ENCODE results near the gene BMP2K. TPM values are rescaled to one million over a fixed set of nuclear protein-coding genes. Genes with fewer than 3 reads are reported as not detected.
"Not testable (repeated sequence)": the region's sequence is repeated elsewhere in the genome, so short reads cannot be mapped to it uniquely, and the experiment has no call there.

The BMP2K gene
- polyA plus RNA-seq, 1 donor (not counting 4 experiments of a cell fraction or from before 2014, with no cell fraction given), result 35.4 TPM

- Histone ChIP-seq H3K9ac (ENCODE audit: control insufficient read depth, extremely low read depth, insufficient read depth, low read length) (no peak overlapping the region), H2AFZ (ENCODE audit: control insufficient read depth, low read length) (no peak overlapping the region), H3K9me1 (ENCODE audit: control insufficient read depth, extremely low read depth, insufficient read depth, low read length) (no peaks in the 10 kb centered on the region), H3K36me3 (ENCODE audit: control insufficient read depth in 2 of 2, extremely low read depth in 1 of 2, insufficient read depth in 2 of 2, low read length in 2 of 2) (no peaks in the 10 kb centered on the region), H3K4me2 (ENCODE audit: control insufficient read depth, extremely low read depth, insufficient read depth, low read depth, low read length) (no peak overlapping the region), H3K9me3 (ENCODE audit: control insufficient read depth, low read depth, low read length) (no peaks in the 10 kb centered on the region), H3K4me3 (ENCODE audit: control insufficient read depth in 2 of 3, extremely low read depth in 1 of 3, insufficient read depth in 2 of 3, low read depth in 1 of 3, low read length in 3 of 3) (no peak overlapping the region), H3K4me1 (ENCODE audit: control insufficient read depth, extremely low read depth, insufficient read depth, low read length) (no peaks in the 10 kb centered on the region), H3K79me2 (ENCODE audit: control insufficient read depth, insufficient read depth, low read length) (no peaks in the 10 kb centered on the region), H3K27ac (ENCODE audit: control insufficient read depth, insufficient read depth, low read length) (no peak overlapping the region), H4K20me1 (ENCODE audit: control insufficient read depth, extremely low read depth, insufficient read depth, low read length) (no peaks in the 10 kb centered on the region), H3K27me3 (ENCODE audit: control insufficient read depth, extremely low read depth, insufficient read depth, low read length) (no peaks in the 10 kb centered on the region)
- TF ChIP-seq CTCF (optimal IDR thresholded peaks at IDR 0.05 in 1 of 3, IDR thresholded peaks at IDR 0.05 in 1 of 3, conservative IDR thresholded peaks at IDR 0.05 in 1 of 3; ENCODE audit: extremely low read depth in 1 of 3, insufficient read depth in 2 of 3, low read length in 3 of 3) (no peak), EZH2 (IDR thresholded peaks at IDR 0.05; ENCODE audit: low read length) (no peak)
- DNase-seq (ENCODE audit: low read depth, low spot score) (no peak), FAIRE-seq (no peak)
- dilution Hi-C loops (cut with MboI; ENCODE audit: extremely low pct_ligation_motif_present, low sequenced_read_pairs), result no loop called here
These were observed 128.0 kb downstream of the BMP2K start for GRCh38 chr4:78904143-78904542.

- H3K4me3 ChIP-seq (ENCODE audit: control insufficient read depth in 2 of 3, extremely low read depth in 1 of 3, insufficient read depth in 2 of 3, low read depth in 1 of 3, low read length in 3 of 3), result no peak overlapping the region
- H3K9ac ChIP-seq (ENCODE audit: control insufficient read depth, extremely low read depth, insufficient read depth, low read length), result no peak overlapping the region
- peaks cover 0 to 8% of the 10 kb centered on the region in 2 experiments for H3K36me3 ChIP-seq (ENCODE audit: control insufficient read depth in 2 of 2, extremely low read depth in 1 of 2, insufficient read depth in 2 of 2, low read length in 2 of 2)
- no peaks in the 10 kb centered on the region for H4K20me1 ChIP-seq (ENCODE audit: control insufficient read depth, extremely low read depth, insufficient read depth, low read length)
- DNase-seq (ENCODE audit: low read depth, low spot score) (no peak), FAIRE-seq (no peak)
- no peak overlapping the region for H3K4me2 ChIP-seq (ENCODE audit: control insufficient read depth, extremely low read depth, insufficient read depth, low read depth, low read length)
- H3K79me2 ChIP-seq (ENCODE audit: control insufficient read depth, insufficient read depth, low read length), result no peaks in the 10 kb centered on the region
- H3K27me3 ChIP-seq (ENCODE audit: control insufficient read depth, extremely low read depth, insufficient read depth, low read length), result no peaks in the 10 kb centered on the region
- no peak for TF ChIP-seq CTCF (optimal IDR thresholded peaks at IDR 0.05 in 1 of 3, IDR thresholded peaks at IDR 0.05 in 1 of 3, conservative IDR thresholded peaks at IDR 0.05 in 1 of 3; ENCODE audit: extremely low read depth in 1 of 3, insufficient read depth in 2 of 3, low read length in 3 of 3)
- no peak for TF ChIP-seq EZH2 (IDR thresholded peaks at IDR 0.05; ENCODE audit: low read length)
- no peaks in the 10 kb centered on the region for H3K4me1 ChIP-seq (ENCODE audit: control insufficient read depth, extremely low read depth, insufficient read depth, low read length)
- no peak overlapping the region for H2AFZ ChIP-seq (ENCODE audit: control insufficient read depth, low read length)
- H3K9me1 ChIP-seq (ENCODE audit: control insufficient read depth, extremely low read depth, insufficient read depth, low read length), result no peaks in the 10 kb centered on the region
- dilution Hi-C loops (cut with MboI; ENCODE audit: extremely low pct_ligation_motif_present, low sequenced_read_pairs), result no loop called here
- H3K27ac ChIP-seq (ENCODE audit: control insufficient read depth, insufficient read depth, low read length), result no peak overlapping the region
- no peaks in the 10 kb centered on the region for H3K9me3 ChIP-seq (ENCODE audit: control insufficient read depth, low read depth, low read length)
These were observed 131.5 kb downstream of the BMP2K start for GRCh38 chr4:78907638-78908037.

GRCh38 chr4:78908974-78909373, 132.8 kb downstream of the BMP2K start:
- H3K4me2 ChIP-seq (ENCODE audit: control insufficient read depth, extremely low read depth, insufficient read depth, low read depth, low read length); H3K4me3 ChIP-seq (ENCODE audit: control insufficient read depth in 2 of 3, extremely low read depth in 1 of 3, insufficient read depth in 2 of 3, low read depth in 1 of 3, low read length in 3 of 3); H3K9me3 ChIP-seq (ENCODE audit: control insufficient read depth, low read depth, low read length); H3K36me3 ChIP-seq (ENCODE audit: control insufficient read depth in 2 of 2, extremely low read depth in 1 of 2, insufficient read depth in 2 of 2, low read length in 2 of 2); H2AFZ ChIP-seq (ENCODE audit: control insufficient read depth, low read length); FAIRE-seq; H3K79me2 ChIP-seq (ENCODE audit: control insufficient read depth, insufficient read depth, low read length); H4K20me1 ChIP-seq (ENCODE audit: control insufficient read depth, extremely low read depth, insufficient read depth, low read length); H3K9ac ChIP-seq (ENCODE audit: control insufficient read depth, extremely low read depth, insufficient read depth, low read length); H3K27me3 ChIP-seq (ENCODE audit: control insufficient read depth, extremely low read depth, insufficient read depth, low read length); H3K4me1 ChIP-seq (ENCODE audit: control insufficient read depth, extremely low read depth, insufficient read depth, low read length); H3K27ac ChIP-seq (ENCODE audit: control insufficient read depth, insufficient read depth, low read length); H3K9me1 ChIP-seq (ENCODE audit: control insufficient read depth, extremely low read depth, insufficient read depth, low read length); DNase-seq (ENCODE audit: low read depth, low spot score); dilution Hi-C loops (cut with MboI; ENCODE audit: extremely low pct_ligation_motif_present, low sequenced_read_pairs): not testable (repeated sequence)
